ENCODE data around the gene BPIFB1. TPM values are rescaled to one million over a fixed set of nuclear protein-coding genes. Genes with fewer than 3 reads are reported as not detected.

The BPIFB1 gene
- total RNA-seq, 4 donors from 2014 or later, result not detected

GRCh38 chr20:33273117-33273851 is 9.7 kb upstream of the BPIFB1 start:
- H3K27ac ChIP-seq (replicated peaks in 1 of 4), result no peak overlapping the region
- intact Hi-C loops (cut with DNase I), result no loop called here

GRCh38 chr20:33275215-33275614 is 7.8 kb upstream of the BPIFB1 start:
- TF ChIP-seq POLR2AphosphoS5 (IDR thresholded peaks at IDR 0.05) (no peak), CTCF (IDR thresholded peaks at IDR 0.05) (no peak), EP300 (IDR thresholded peaks at IDR 0.05) (no peak), POLR2A (IDR thresholded peaks at IDR 0.05; ENCODE audit: low read depth) (no peak)
- H3K4me3 ChIP-seq, result no peak overlapping the region
- no peak for DNase-seq (ENCODE audit: extremely low spot score)
- 59% methylated on average over 8 of the region's 8 CpGs for WGBS
- H3K27me3 ChIP-seq, result peaks cover 0 to 29% (median 0%) of the 10 kb centered on the region in 4 donors
- no peaks in the 10 kb centered on the region for H3K4me1 ChIP-seq
- intact Hi-C loops (cut with DNase I), result no loop called here
- no peak overlapping the region for H3K27ac ChIP-seq (replicated peaks in 1 of 4)
- H3K9me3 ChIP-seq, result no peaks in the 10 kb centered on the region
- no peaks in the 10 kb centered on the region for H3K36me3 ChIP-seq

More at GRCh38 chr20:33273117-33273851, 9.7 kb upstream of the BPIFB1 start:
- Histone ChIP-seq H3K4me1 (no peaks in the 10 kb centered on the region), H3K9me3 (no peaks in the 10 kb centered on the region), H3K27me3 (peaks cover 0 to 31% (median 0%) of the 10 kb centered on the region in 4 donors), H3K4me3 (no peak overlapping the region), H3K36me3 (no peaks in the 10 kb centered on the region)
- no peak for DNase-seq (ENCODE audit: extremely low spot score)
- no peak for TF ChIP-seq POLR2A (IDR thresholded peaks at IDR 0.05; ENCODE audit: low read depth)
- no peak for TF ChIP-seq POLR2AphosphoS5 (IDR thresholded peaks at IDR 0.05)
- no peak for TF ChIP-seq CTCF (IDR thresholded peaks at IDR 0.05)
- no peak for TF ChIP-seq EP300 (IDR thresholded peaks at IDR 0.05)
- 62% methylated on average over 13 of the region's 13 CpGs for WGBS

- Histone ChIP-seq H3K36me3 (no peaks in the 10 kb centered on the region), H3K4me3 (no peak overlapping the region), H3K4me1 (no peaks in the 10 kb centered on the region), H3K27me3 (peaks cover 0 to 28% (median 0%) of the 10 kb centered on the region in 4 donors), H3K9me3 (no peaks in the 10 kb centered on the region), H3K27ac (replicated peaks in 1 of 4) (no peak overlapping the region)
- TF ChIP-seq EP300 (IDR thresholded peaks at IDR 0.05), result no peak
- TF ChIP-seq POLR2A (IDR thresholded peaks at IDR 0.05; ENCODE audit: low read depth), result no peak
- TF ChIP-seq CTCF (IDR thresholded peaks at IDR 0.05), result no peak
- TF ChIP-seq POLR2AphosphoS5 (IDR thresholded peaks at IDR 0.05), result no peak
- intact Hi-C loops (cut with DNase I), result no loop called here
- 50% methylated on average over 2 of the region's 3 CpGs for WGBS
- no peak for DNase-seq (ENCODE audit: extremely low spot score)
Observed at GRCh38 chr20:33275871-33276270, 7.1 kb upstream of the BPIFB1 start.

GRCh38 chr20:33276303-33277113 is 6.5 kb upstream of the BPIFB1 start:
- H3K27ac ChIP-seq (replicated peaks in 1 of 4), result no peak overlapping the region
- no peaks in the 10 kb centered on the region for H3K9me3 ChIP-seq
- H3K36me3 ChIP-seq, result no peaks in the 10 kb centered on the region
- DNase-seq (ENCODE audit: extremely low spot score), result no peak
- TF ChIP-seq POLR2A (IDR thresholded peaks at IDR 0.05; ENCODE audit: low read depth) (no peak), EP300 (IDR thresholded peaks at IDR 0.05) (no peak), CTCF (IDR thresholded peaks at IDR 0.05) (no peak)
- H3K27me3 ChIP-seq, result peaks cover 0 to 28% (median 0%) of the 10 kb centered on the region in 4 donors
- no peak overlapping the region for H3K4me3 ChIP-seq
- intact Hi-C loops (cut with DNase I), result no loop called here
- no peaks in the 10 kb centered on the region for H3K4me1 ChIP-seq
- WGBS, result 77% methylated on average over 11 of the region's 12 CpGs

Measured in esophagus muscularis mucosa (tissue), 4 donors.